HUES6 (cell line): Measurements from ENCODE around the gene GPC6.

Experiments used
- H3K27ac ChIP-seq: 2 replicates; pipeline ENCODE4 v1.7.0; 2013; ENCODE audit warnings: low read depth, mild to moderate bottlenecking, low read length, inconsistent platforms
- H3K27me3 ChIP-seq: 2 replicates; pipeline ENCODE4 v1.6.1; 2013; ENCODE audit warnings: low read length; ENCODE audit not compliant: control insufficient read depth, insufficient read depth
- H3K36me3 ChIP-seq: 2 replicates; pipeline ENCODE4 v1.6.1; 2013; ENCODE audit warnings: low read length; ENCODE audit not compliant: control insufficient read depth, insufficient read depth
- H3K4me1 ChIP-seq: 2 replicates; pipeline ENCODE4 v1.6.1; 2013; ENCODE audit warnings: low read length; ENCODE audit not compliant: control insufficient read depth, insufficient read depth
- H3K4me3 ChIP-seq: 2 replicates; pipeline ENCODE4 v1.5.1; 2013; ENCODE audit warnings: low read depth, low read length
- H3K9ac ChIP-seq: one replicate; pipeline ENCODE4 v1.6.1; 2013; ENCODE audit warnings: mild to moderate bottlenecking, low read length
- H3K9me3 ChIP-seq: 2 replicates; pipeline ENCODE4 v1.6.1; 2013; ENCODE audit warnings: low read depth, low read length; ENCODE audit not compliant: control insufficient read depth, insufficient read depth

GPC6 gene

GRCh38 chr13:93377196-93377595 lies 150.6 kb downstream of the GPC6 start:
- H3K27ac ChIP-seq = no peak overlapping the region
- no peak overlapping the region for H3K4me3 ChIP-seq

GRCh38 chr13:93378184-93378583 lies 151.6 kb downstream of the GPC6 start:
- Histone ChIP-seq H3K4me3 (no peak overlapping the region), H3K9me3 (no peaks in the 10 kb centered on the region), H3K27me3 (no peaks in the 10 kb centered on the region), H3K27ac (no peak overlapping the region), H3K36me3 (no peaks in the 10 kb centered on the region), H3K4me1 (peaks cover 4% of the 10 kb centered on the region; the same call in 1 of the 2 replicates), H3K9ac (no peak overlapping the region)

More at GRCh38 chr13:93377196-93377595, 150.6 kb downstream of the GPC6 start:
- Histone ChIP-seq H3K9me3 (no peaks in the 10 kb centered on the region), H3K9ac (no peak overlapping the region), H3K4me1 (peaks cover 4% of the 10 kb centered on the region; the same call in 1 of the 2 replicates), H3K36me3 (no peaks in the 10 kb centered on the region), H3K27me3 (no peaks in the 10 kb centered on the region)

- no peak overlapping the region for H3K27ac ChIP-seq
- H3K9me3 ChIP-seq = no peaks in the 10 kb centered on the region
- H3K4me1 ChIP-seq = no peaks in the 10 kb centered on the region
- H3K4me3 ChIP-seq = no peak overlapping the region
- H3K9ac ChIP-seq = no peak overlapping the region
- no peaks in the 10 kb centered on the region for H3K27me3 ChIP-seq
- H3K36me3 ChIP-seq = no peaks in the 10 kb centered on the region
Measured at GRCh38 chr13:93386116-93386515, 159.5 kb downstream of the GPC6 start.

GRCh38 chr13:93388701-93389100 lies 162.1 kb downstream of the GPC6 start:
- Histone ChIP-seq H3K9ac (no peak overlapping the region), H3K4me1 (no peaks in the 10 kb centered on the region), H3K27me3 (no peaks in the 10 kb centered on the region), H3K36me3 (no peaks in the 10 kb centered on the region), H3K4me3 (no peak overlapping the region), H3K27ac (no peak overlapping the region), H3K9me3 (no peaks in the 10 kb centered on the region)

GRCh38 chr13:93397619-93398018 lies 171.0 kb downstream of the GPC6 start:
- no peaks in the 10 kb centered on the region for H3K4me1 ChIP-seq
- no peaks in the 10 kb centered on the region for H3K36me3 ChIP-seq
- H3K9ac ChIP-seq = no peak overlapping the region
- H3K4me3 ChIP-seq = no peak overlapping the region
- no peak overlapping the region for H3K27ac ChIP-seq
- no peaks in the 10 kb centered on the region for H3K9me3 ChIP-seq
- H3K27me3 ChIP-seq = no peaks in the 10 kb centered on the region

GRCh38 chr13:93398167-93399035 lies 171.8 kb downstream of the GPC6 start:
- no peak overlapping the region for H3K4me3 ChIP-seq
- H3K9ac ChIP-seq = no peak overlapping the region
- no peaks in the 10 kb centered on the region for H3K27me3 ChIP-seq
- no peaks in the 10 kb centered on the region for H3K4me1 ChIP-seq
- H3K36me3 ChIP-seq = no peaks in the 10 kb centered on the region
- H3K27ac ChIP-seq = no peak overlapping the region
- H3K9me3 ChIP-seq = no peaks in the 10 kb centered on the region

- no peak overlapping the region for H3K9ac ChIP-seq
- no peak overlapping the region for H3K4me3 ChIP-seq
- no peaks in the 10 kb centered on the region for H3K4me1 ChIP-seq
- H3K27me3 ChIP-seq = no peaks in the 10 kb centered on the region
- no peaks in the 10 kb centered on the region for H3K36me3 ChIP-seq
- no peaks in the 10 kb centered on the region for H3K9me3 ChIP-seq
- H3K27ac ChIP-seq = no peak overlapping the region
Measured at GRCh38 chr13:93399212-93399611, 172.6 kb downstream of the GPC6 start.

GRCh38 chr13:93406136-93406535 lies 179.5 kb downstream of the GPC6 start:
- Histone ChIP-seq H3K36me3 (no peaks in the 10 kb centered on the region), H3K27me3 (no peaks in the 10 kb centered on the region), H3K9me3 (no peaks in the 10 kb centered on the region), H3K4me1 (no peaks in the 10 kb centered on the region), H3K4me3 (no peak overlapping the region), H3K9ac (no peak overlapping the region), H3K27ac (no peak overlapping the region)

- Histone ChIP-seq H3K27ac (no peak overlapping the region), H3K9me3 (no peaks in the 10 kb centered on the region), H3K27me3 (no peaks in the 10 kb centered on the region), H3K4me1 (no peaks in the 10 kb centered on the region), H3K36me3 (no peaks in the 10 kb centered on the region), H3K9ac (no peak overlapping the region), H3K4me3 (no peak overlapping the region)
Measured at GRCh38 chr13:93407551-93407950, 180.9 kb downstream of the GPC6 start.

GRCh38 chr13:93409001-93409400 lies 182.4 kb downstream of the GPC6 start:
- no peak overlapping the region for H3K27ac ChIP-seq
- no peak overlapping the region for H3K9ac ChIP-seq
- H3K9me3 ChIP-seq = no peaks in the 10 kb centered on the region
- H3K4me1 ChIP-seq = peaks cover 3% of the 10 kb centered on the region
- no peaks in the 10 kb centered on the region for H3K27me3 ChIP-seq
- H3K36me3 ChIP-seq = no peaks in the 10 kb centered on the region
- no peak overlapping the region for H3K4me3 ChIP-seq

GRCh38 chr13:93409816-93410215 lies 183.2 kb downstream of the GPC6 start:
- Histone ChIP-seq H3K27me3 (no peaks in the 10 kb centered on the region), H3K4me3 (no peak overlapping the region), H3K9ac (no peak overlapping the region), H3K4me1 (peaks cover 11% of the 10 kb centered on the region), H3K36me3 (no peaks in the 10 kb centered on the region), H3K27ac (no peak overlapping the region), H3K9me3 (no peaks in the 10 kb centered on the region)
